OCI-LY3 (cell line): Measurements from ENCODE around the gene KCNIP1.

ENCODE experiments used
- CTCF ChIP-seq: fragments of 200-600, 300-600 bp; sonication (generic); IDR thresholded peaks from 2 replicates; pipeline ENCODE4 v1.5.1; 2014; ENCODE audit warnings: antibody characterized with exemption, low read length, low read depth
- EZH2phosphoT487 ChIP-seq: fragments of 200-600 bp; shearing (Covaris generic); IDR thresholded peaks from 2 replicates; pipeline ENCODE4 v1.6.1; 2018; ENCODE audit warnings: antibody characterized with exemption, mixed run types, low read depth

GRCh38 chr5:170559296-170559695, 55.5 kb downstream of the KCNIP1 start:
- TF ChIP-seq CTCF (no peak), EZH2phosphoT487 (no peak)
